Measurements from ENCODE around the gene DHRS7C.

DHRS7C gene, protein sequence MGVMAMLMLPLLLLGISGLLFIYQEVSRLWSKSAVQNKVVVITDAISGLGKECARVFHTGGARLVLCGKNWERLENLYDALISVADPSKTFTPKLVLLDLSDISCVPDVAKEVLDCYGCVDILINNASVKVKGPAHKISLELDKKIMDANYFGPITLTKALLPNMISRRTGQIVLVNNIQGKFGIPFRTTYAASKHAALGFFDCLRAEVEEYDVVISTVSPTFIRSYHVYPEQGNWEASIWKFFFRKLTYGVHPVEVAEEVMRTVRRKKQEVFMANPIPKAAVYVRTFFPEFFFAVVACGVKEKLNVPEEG

GRCh38 chr17:9790889-9791876 lies at the start of gene DHRS7C:
Gene DHRS7C, minus strand, starts transcription at chr17:9791592. Its CDS starts 308 bp downstream, at chr17:9791284.
- no peak for DNase-seq

DNA sequence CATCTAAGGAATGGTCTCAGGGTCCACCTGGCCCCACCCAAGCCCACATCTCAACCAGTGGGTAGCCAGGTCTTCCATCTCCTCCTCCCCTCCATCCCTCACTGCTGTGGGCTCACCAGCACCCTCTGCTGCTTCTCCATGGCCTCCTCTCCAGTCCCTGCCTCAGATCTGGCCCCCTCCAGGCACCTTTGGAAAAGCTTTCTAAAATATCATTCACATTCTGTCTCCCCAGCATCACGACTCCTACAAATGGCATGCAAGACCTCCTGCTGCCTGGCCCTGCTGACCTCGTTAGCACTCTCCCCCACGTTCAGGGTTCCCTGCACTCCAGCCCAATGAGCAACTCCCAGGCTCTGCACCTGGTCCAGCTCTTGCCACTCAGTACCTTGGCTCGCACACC lies 48.0 kb upstream of the DHRS7C start:
- DNase-seq: no peak

DNA sequence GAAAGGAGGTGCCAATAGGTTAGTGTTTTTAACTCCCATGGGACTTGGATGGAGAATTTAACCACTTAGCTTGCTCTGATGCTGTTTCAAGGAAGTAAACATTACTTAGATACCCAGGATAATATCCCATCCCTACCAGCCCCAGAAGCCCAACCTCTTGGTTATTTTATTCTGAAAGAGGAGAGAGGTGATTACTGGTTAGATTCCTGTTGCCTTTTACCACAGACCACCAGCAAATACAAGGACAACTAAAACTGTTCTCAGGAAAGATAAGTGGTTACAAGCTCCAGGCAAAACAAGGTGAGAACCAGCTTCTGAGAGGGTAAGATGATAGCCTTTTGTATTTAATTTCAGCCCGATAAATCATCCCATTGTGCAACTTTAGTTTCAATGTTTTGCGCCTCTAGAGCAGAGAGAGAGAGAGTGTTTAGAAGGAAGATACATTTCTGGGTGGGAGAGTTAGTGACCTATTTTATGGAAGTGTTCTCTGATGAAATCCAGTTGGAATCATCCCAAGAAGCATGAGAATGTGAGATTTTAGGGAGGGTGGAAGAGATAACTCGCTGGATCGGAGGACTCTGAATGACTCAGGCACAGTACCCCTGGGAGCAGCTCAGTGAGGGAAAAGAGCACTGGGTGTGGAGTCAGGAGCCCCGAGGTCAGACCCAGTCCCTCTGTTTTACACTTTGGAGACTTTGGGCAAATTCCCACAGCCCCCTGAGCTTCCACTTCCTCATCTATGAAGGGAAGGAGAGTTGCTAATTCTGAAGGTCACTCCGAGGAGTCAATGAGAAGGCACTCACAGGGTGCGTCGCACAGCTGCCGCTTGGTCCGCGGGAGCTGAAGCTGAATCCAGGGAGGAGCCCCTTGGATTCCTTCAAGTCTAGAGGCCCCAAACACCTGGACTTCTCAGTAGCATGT lies 46.4 kb upstream of the DHRS7C start:
- DNase-seq: no peak

- DNase-seq: no peak
These were observed 42.5 kb upstream of the DHRS7C start for GRCh38 chr17:9833922-9834321.

GRCh38 chr17:9830711-9831110 lies 39.3 kb upstream of the DHRS7C start:
- no peak for DNase-seq

DNA sequence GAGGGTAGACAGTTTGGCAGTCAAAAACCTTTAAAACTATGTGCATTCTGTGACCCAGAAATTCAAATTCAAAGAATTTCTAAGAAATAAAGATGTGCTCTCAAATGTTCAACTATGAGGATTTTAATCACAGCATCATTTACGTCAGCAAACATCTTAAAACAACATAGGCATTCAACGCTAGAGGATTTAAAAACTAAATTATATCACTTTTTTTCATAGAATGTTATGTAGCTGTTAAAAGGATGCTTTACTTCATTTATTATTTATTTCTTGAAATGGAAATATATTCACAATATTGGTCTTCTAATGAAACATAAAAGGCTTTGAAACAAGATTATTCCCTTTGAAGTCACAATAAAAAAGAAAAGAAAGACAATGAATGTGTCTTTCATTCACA lies 38.0 kb upstream of the DHRS7C start:
- no peak for DNase-seq

DNA sequence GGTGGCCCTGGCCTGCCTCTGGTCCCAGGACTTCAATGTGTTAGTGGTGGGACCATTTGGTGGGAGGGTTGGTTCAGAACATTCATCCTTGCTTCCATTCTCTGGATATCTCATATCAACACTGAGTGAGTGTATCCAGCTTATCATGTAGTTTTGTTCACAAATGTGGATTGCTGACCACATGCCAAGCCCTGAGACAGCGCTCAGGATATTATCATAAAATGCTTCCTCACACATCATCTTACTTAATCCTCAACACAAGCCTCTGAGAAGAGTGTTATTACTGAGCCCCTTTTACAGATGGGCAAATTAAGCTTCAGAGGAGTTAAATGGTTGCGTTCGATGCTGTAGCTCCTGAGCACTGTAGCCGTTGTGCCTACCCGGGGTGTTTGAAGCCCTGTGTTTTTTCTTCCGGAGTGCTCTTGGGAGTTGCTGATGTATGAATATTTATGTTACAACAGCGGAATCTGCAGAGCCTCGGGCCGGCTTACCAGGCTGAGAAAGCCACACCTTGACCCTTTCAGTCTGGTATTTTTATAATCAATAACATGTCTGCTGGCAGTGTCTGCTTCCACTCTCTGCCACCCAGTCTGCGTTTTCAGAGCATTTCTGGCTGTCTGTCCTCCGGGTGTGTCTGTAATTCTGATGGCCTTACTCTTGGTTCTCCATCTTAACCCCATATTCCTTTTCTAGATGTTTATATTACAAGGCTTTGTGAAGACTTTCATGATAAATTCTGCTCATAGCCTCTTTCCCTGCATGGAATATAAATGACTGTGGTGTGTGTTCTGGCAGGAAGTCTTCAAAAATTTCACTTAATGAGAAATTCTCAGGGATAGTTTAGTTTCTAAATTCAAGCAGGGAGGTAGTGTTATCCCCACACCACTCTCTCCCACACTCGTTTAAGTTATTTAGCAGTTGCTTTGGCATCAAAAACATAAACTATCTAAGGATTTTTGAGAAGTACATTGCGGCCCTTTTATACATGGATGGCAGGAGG lies 37.2 kb upstream of the DHRS7C start:
- DNase-seq: no peak

GRCh38 chr17:9825641-9826150 lies 34.3 kb upstream of the DHRS7C start, which contains the start of gene GLP2R:
Gene GLP2R, plus strand, starts transcription at chr17:9825924. Its CDS starts 140 bp downstream, at chr17:9826064.
- no peak for DNase-seq

GRCh38 chr17:9824797-9825338 lies 33.5 kb upstream of the DHRS7C start:
- DNase-seq: no peak

DNA sequence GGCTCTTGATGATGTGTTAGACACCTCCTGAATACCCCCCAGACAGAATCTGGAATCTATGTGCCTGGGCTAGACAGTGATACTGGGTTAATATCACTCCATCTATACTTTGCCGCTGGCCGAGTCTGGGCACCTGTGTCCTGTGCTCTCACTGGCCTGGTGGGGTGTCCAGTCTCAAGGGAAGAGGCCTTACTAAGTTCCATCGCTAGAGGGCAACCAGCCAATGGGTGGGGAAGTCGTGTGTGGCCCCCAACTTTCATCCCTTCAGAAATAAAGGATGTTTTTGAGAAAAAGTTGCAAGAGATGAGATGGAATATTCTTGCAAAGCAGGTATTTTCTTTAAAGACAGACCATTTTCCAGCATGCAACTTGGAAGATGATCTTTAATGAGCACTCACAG lies 32.7 kb upstream of the DHRS7C start:
- DNase-seq: no peak

GRCh38 chr17:9821921-9822320 lies 30.5 kb upstream of the DHRS7C start, which contains the start of gene GSG1L2:
Gene GSG1L2, minus strand, starts transcription at chr17:9822079. Its CDS starts 8 bp downstream, at chr17:9822071.
- DNase-seq: no peak

- no peak for DNase-seq
These were observed 29.1 kb upstream of the DHRS7C start for GRCh38 chr17:9820448-9820847.

DNA sequence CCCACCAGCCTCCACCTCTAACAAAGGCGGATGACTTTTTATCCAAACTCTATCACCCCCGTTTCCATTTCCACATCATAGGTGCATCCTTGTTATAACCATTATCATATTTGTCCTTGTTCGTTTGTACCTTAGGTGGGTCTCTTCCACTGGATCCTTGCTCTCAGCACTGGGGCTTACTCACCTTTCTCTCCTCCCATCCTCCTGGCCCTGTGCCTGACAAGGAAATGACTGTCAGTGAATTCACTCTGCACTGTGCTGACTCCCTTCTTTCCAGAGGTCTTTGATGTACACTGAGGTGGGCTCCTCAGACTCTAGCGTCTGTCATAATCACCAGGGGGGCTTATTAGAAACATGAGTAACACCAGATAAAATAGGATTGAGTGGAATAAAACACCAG lies 27.4 kb upstream of the DHRS7C start:
- no peak for DNase-seq

GRCh38 chr17:9817086-9817485 lies 25.7 kb upstream of the DHRS7C start:
- no peak for DNase-seq

DNA sequence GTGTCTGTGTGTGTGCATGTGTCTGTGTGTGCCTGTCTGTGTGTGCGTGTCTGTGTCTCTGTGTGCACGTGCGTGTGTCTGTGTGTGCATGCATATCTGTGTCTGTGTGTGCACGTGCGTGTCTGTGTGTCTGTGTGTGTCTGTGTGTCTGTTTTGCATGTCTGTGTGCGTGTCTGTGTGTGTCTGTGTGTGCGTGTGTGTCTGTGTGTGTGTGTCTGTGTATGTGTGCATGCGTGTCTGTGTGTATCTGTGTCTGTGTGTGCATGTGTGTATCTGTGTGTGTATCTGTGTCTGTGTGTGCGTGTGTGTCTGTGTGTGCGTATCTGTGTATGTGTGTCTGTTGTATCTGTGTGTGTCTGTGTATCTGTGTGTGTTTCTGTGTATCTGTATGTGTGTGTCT lies 25.1 kb upstream of the DHRS7C start:
- DNase-seq: no peak

GRCh38 chr17:9814337-9814945 lies 23.0 kb upstream of the DHRS7C start:
- no peak for DNase-seq

GRCh38 chr17:9813166-9813565 lies 21.8 kb upstream of the DHRS7C start:
- DNase-seq: no peak

- DNase-seq: no peak
These were observed 20.1 kb upstream of the DHRS7C start for GRCh38 chr17:9811537-9811936.

- DNase-seq: no peak
These were observed 19.7 kb upstream of the DHRS7C start for GRCh38 chr17:9811086-9811485.
